ENCODE measurements around the gene FN3KRP.
"Not testable (repeated sequence)": the region's sequence is repeated elsewhere in the genome, so short reads cannot be mapped to it uniquely, and the experiment has no call there.

The FN3KRP gene

GRCh38 chr17:82743344-82744219 is 27.1 kb downstream of the FN3KRP start:
- no peak for DNase-seq (ENCODE audit: low spot score)

- DNase-seq (ENCODE audit: low spot score), result not testable (repeated sequence)
These were observed 28.2 kb downstream of the FN3KRP start for GRCh38 chr17:82744736-82745135.

- DNase-seq (ENCODE audit: low spot score), result no peak
These were observed 29.0 kb downstream of the FN3KRP start for GRCh38 chr17:82745524-82745923.

GRCh38 chr17:82748756-82749155 is 32.2 kb downstream of the FN3KRP start:
- no peak for DNase-seq (ENCODE audit: low spot score)

GRCh38 chr17:82750241-82750908 is 33.9 kb downstream of the FN3KRP start:
- DNase-seq (ENCODE audit: low spot score), result no peak

GRCh38 chr17:82751171-82751570 is 34.7 kb downstream of the FN3KRP start:
- no peak for DNase-seq (ENCODE audit: low spot score)

GRCh38 chr17:82751571-82752370 is 35.3 kb downstream of the FN3KRP start, which contains the start of gene TBCD:
TBCD (plus strand) TSS chr17:82752065; CDS start chr17:82752194, 129 bp downstream.
- DNase-seq (ENCODE audit: low spot score), result peak; percentile 91

- DNase-seq (ENCODE audit: low spot score), result no peak
These were observed 36.1 kb downstream of the FN3KRP start for GRCh38 chr17:82752371-82753200.

GRCh38 chr17:82753201-82753464 is 36.6 kb downstream of the FN3KRP start:
- DNase-seq (ENCODE audit: low spot score), result no peak

- no peak for DNase-seq (ENCODE audit: low spot score)
These were observed 38.0 kb downstream of the FN3KRP start for GRCh38 chr17:82754297-82755208.

GRCh38 chr17:82756166-82756565 is 39.7 kb downstream of the FN3KRP start:
- no peak for DNase-seq (ENCODE audit: low spot score)

GRCh38 chr17:82765371-82765770 is 48.9 kb downstream of the FN3KRP start:
- DNase-seq (ENCODE audit: low spot score), result no peak

- no peak for DNase-seq (ENCODE audit: low spot score)
These were observed 50.7 kb downstream of the FN3KRP start for GRCh38 chr17:82767041-82767754.

- no peak for DNase-seq (ENCODE audit: low spot score)
These were observed 52.5 kb downstream of the FN3KRP start for GRCh38 chr17:82769041-82769440.

- no peak for DNase-seq (ENCODE audit: low spot score)
These were observed 55.5 kb downstream of the FN3KRP start for GRCh38 chr17:82772026-82772425.

GRCh38 chr17:82774456-82774855 is 58.0 kb downstream of the FN3KRP start:
- not testable (repeated sequence) for DNase-seq (ENCODE audit: low spot score)

- peak; percentile 37 for DNase-seq (ENCODE audit: low spot score)
These were observed 58.7 kb downstream of the FN3KRP start for GRCh38 chr17:82775001-82775823.

- no peak for DNase-seq (ENCODE audit: low spot score)
These were observed 59.9 kb downstream of the FN3KRP start for GRCh38 chr17:82776454-82776853.

All from LoVo (cell line).